Measurements from ENCODE around the gene CDC42BPB. TPM values are rescaled to one million over a fixed set of nuclear protein-coding genes. Genes with fewer than 3 reads are reported as not detected.

Gene CDC42BPB
- total RNA-seq, 1 donor from 2014 or later: 68.4 TPM

GRCh38 chr14:102971836-102972606 lies 85.3 kb downstream of the CDC42BPB start:
- DNase-seq (ENCODE audit: low read depth): no peak
- TF ChIP-seq CTCF (conservative IDR thresholded peaks at IDR 0.05; ENCODE audit: low read depth, low read length): no peak
- no peak overlapping the region for H3K4me3 ChIP-seq (ENCODE audit: low read depth, low read length)

- DNase-seq (ENCODE audit: low read depth): no peak
- no peak for TF ChIP-seq CTCF (conservative IDR thresholded peaks at IDR 0.05; ENCODE audit: low read depth, low read length)
- no peak overlapping the region for H3K4me3 ChIP-seq (ENCODE audit: low read depth, low read length)
Observed at GRCh38 chr14:102971314-102971713, 86.0 kb downstream of the CDC42BPB start.

GRCh38 chr14:102970496-102970895 lies 86.9 kb downstream of the CDC42BPB start:
- no peak for TF ChIP-seq CTCF (conservative IDR thresholded peaks at IDR 0.05; ENCODE audit: low read depth, low read length)
- no peak overlapping the region for H3K4me3 ChIP-seq (ENCODE audit: low read depth, low read length)
- no peak for DNase-seq (ENCODE audit: low read depth)

- no peak for DNase-seq (ENCODE audit: low read depth)
- no peak overlapping the region for H3K4me3 ChIP-seq (ENCODE audit: low read depth, low read length)
- TF ChIP-seq CTCF (conservative IDR thresholded peaks at IDR 0.05; ENCODE audit: low read depth, low read length): no peak
Observed at GRCh38 chr14:102969901-102970300, 87.4 kb downstream of the CDC42BPB start.

- no peak for DNase-seq (ENCODE audit: low read depth)
- H3K4me3 ChIP-seq (ENCODE audit: low read depth, low read length): no peak overlapping the region
- TF ChIP-seq CTCF (conservative IDR thresholded peaks at IDR 0.05; ENCODE audit: low read depth, low read length): no peak
Observed at GRCh38 chr14:102969060-102969791, 88.1 kb downstream of the CDC42BPB start.

GRCh38 chr14:102968306-102968705 lies 89.0 kb downstream of the CDC42BPB start:
- no peak for DNase-seq (ENCODE audit: low read depth)
- no peak for TF ChIP-seq CTCF (conservative IDR thresholded peaks at IDR 0.05; ENCODE audit: low read depth, low read length)
- no peak overlapping the region for H3K4me3 ChIP-seq (ENCODE audit: low read depth, low read length)

Measured in epithelial cell of proximal tubule (primary cell).